Heart left ventricle (tissue), 16 donors: ENCODE data around the gene DCUN1D3. TPM values are rescaled to one million over a fixed set of nuclear protein-coding genes. Genes with fewer than 3 reads are reported as not detected.

Experiments used
- ATAC-seq, 4 donors: fragments of 200-7000 bp; cut with Tn5 transposase; one replicate each; pipeline ENCODE4 v1.9.1; 2020 to 2022; ENCODE audit warnings: moderate library complexity in 4 of 4, mild to moderate bottlenecking in 3 of 4, moderate number of reproducible peaks in 1 of 4
- DNase-seq, 5 donors: peaks; one replicate each; pipeline ENCODE4 v3.0.0-alpha.2; 2020
- H3K27ac ChIP-seq, 12 donors: fragments of 200-600 bp; sonication (generic) in 4 of 12; one replicate each; pipeline versions ENCODE4 v1.5.0 to v1.8.0; 2016 to 2022; ENCODE audit warnings: mild to moderate bottlenecking in 2 of 12
- H3K27me3 ChIP-seq, 9 donors: fragments of 200-600 bp; sonication (generic) in 2 of 9; one replicate each; pipeline versions ENCODE4 v1.5.1 to v1.8.0; 2016 to 2022; ENCODE audit warnings: mild to moderate bottlenecking in 3 of 9
- H3K36me3 ChIP-seq, 9 donors: fragments of 200-600 bp; sonication (generic) in 2 of 9; one replicate each; pipeline versions ENCODE4 v1.5.0 to v1.8.0; 2018 to 2022; ENCODE audit warnings: mild to moderate bottlenecking in 2 of 9
- H3K4me1 ChIP-seq, 12 donors: fragments of 200-600 bp; sonication (generic) in 4 of 12; one replicate each; pipeline versions ENCODE4 v1.5.0 to v1.8.0; 2016 to 2022; ENCODE audit warnings: mild to moderate bottlenecking in 3 of 12
- H3K4me3 ChIP-seq, 12 donors: fragments of 200-600 bp; sonication (generic) in 4 of 12; one replicate each; pipeline versions ENCODE4 v1.5.0 to v1.8.0; 2017 to 2022; ENCODE audit warnings: mild to moderate bottlenecking in 9 of 12, moderate library complexity in 4 of 12
- H3K9me3 ChIP-seq, 12 donors: fragments of 200-600 bp; sonication (generic) in 4 of 12; one replicate each; pipeline versions ENCODE4 v1.5.0 to v1.8.0; 2016 to 2022; ENCODE audit warnings: mild to moderate bottlenecking in 1 of 12
- POLR2A ChIP-seq, 2 donors: fragments of 450-650 bp; IDR thresholded peaks; one replicate each; pipeline ENCODE4 v1.6.1; 2017; ENCODE audit warnings: antibody characterized with exemption in 2 of 2, mild to moderate bottlenecking in 2 of 2, moderate library complexity in 2 of 2
- WGBS, 4 donors: extraction: QIAGEN DNeasy Blood & Tissue Kit in 2 of 4; methylation state at CpG; one replicate each; pipeline versions ENCODE4 v1.1.5 to v1.1.7; 2013 to 2018; 5-methylcytosine and 5-hydroxymethylcytosine counted together
- intact Hi-C, 10 donors: fragments of 100-400 bp; cut with DNase I; formaldehyde crosslinking; loops; one replicate each; pipeline versions ENCODE4 v1.11.1 to v1.14.2; 2022
- polyA plus RNA-seq, 2 donors: library from polyadenylated mRNA; stranded (reverse); fragments of 200-250 nt; gene quantifications; one replicate each; pipeline ENCODE4 v1.2.3, GENCODE V29; 2013
- total RNA-seq, 9 donors: library from RNA; depleted of rRNA in 2 of 9; stranded (reverse); fragments of >200 nt in 2 of 9; fragmentation: NEBNext Ultra II Directional in 3 of 9; extraction: Animal tissue kit (Norgen Biotek cat#: 25700) in 3 of 9; gene quantifications; one replicate each; pipeline versions ENCODE4 v1.1.0 to v1.2.4, GENCODE V29; 2016 to 2023
- TF ChIP-seq, protein P1 (sequence below), 12 donors: fragments of 200-600 bp; sonication (generic) in 4 of 12; IDR thresholded peaks; one replicate each; pipeline versions ENCODE4 v1.5.0 to v1.8.0; 2018 to 2022; ENCODE audit warnings: antibody characterized with exemption in 12 of 12, mild to moderate bottlenecking in 5 of 12
- donor health status: ischemic (EF 13 %, LVEDD 7.1; RV severe dilation, severe dysfunction).
- donor health status: healthy with polysubstance abuse.
- donor health status: DM: no; HTN: yes; CAD: no.
- donor health status: DM: no; HTN: no; CAD: no.
- donor health status: ischemic (EF 25% LVEDD 6.9; RV normal size, moderate dysfunction).
- donor health status: ischemic (EF 25% LVEDD 5.7; RV mildly dilated, moderate dysfunction).
- donor health status: healthy.
- donor health status: DM: yes; HTN: yes; CAD: no.
- donor health status: ischemic (EF 35%, LVEDD 5.7; RV mildly dilated, moderate dysfunction).
- donor health status: nonischemic (EF 11% LVEDD 7.7; RV severe dilation, severe dysfunction).
- donor health status: DM: yes; HTN: yes; CAD: no.
- donor health status: PGD.
- donor health status: ischemic (EF 29% LVEDD 5.4; RV normal size, mild dysfunction).
- donor health status: nonischemic (EF 23%, LVEDD 6.1; RV moderate dilation, normal function).

The DCUN1D3 gene
- total and polyA plus RNA-seq, 11 donors: 2.6 to 21.4 (median 11.0) TPM

DNA sequence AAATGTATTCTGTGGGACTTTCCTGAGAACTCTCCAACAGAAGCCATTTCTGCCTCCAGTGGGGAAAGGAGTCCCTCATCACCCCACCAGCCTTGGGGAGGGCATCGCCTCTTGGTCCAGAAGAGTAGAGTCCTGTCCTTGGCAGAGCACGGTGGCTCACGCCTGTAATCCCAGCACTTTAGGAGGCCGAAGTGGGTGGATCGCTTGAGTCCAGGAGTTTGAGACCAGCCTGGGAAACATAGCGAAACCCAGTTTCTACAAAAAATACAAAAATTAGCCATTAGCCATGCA, 41.4 kb upstream of the DCUN1D3 start:
- intact Hi-C loops: loop anchor here in 1 of 10 donors (10.0 kb wide), 1 partner anchor 97 kb away; no protein-coding TSS in a partner anchor
- Histone ChIP-seq H3K4me1 (peaks cover 0 to 15% (median 0%) of the 10 kb centered on the region in 12 donors), H3K27me3 (no peaks in the 10 kb centered on the region), H3K9me3 (no peaks in the 10 kb centered on the region), H3K27ac (no peak overlapping the region), H3K4me3 (no peak overlapping the region), H3K36me3 (no peaks in the 10 kb centered on the region)
- WGBS, 4 donors: 96 to 100% (median 98%) methylated on average over 6 of the region's 6 CpGs
- peak in 1 of 4 donors; percentile 15 for ATAC-seq
- no peak for DNase-seq
- TF ChIP-seq POLR2A (IDR thresholded peaks at IDR 0.05): no peak
- TF ChIP-seq, protein P1, sequence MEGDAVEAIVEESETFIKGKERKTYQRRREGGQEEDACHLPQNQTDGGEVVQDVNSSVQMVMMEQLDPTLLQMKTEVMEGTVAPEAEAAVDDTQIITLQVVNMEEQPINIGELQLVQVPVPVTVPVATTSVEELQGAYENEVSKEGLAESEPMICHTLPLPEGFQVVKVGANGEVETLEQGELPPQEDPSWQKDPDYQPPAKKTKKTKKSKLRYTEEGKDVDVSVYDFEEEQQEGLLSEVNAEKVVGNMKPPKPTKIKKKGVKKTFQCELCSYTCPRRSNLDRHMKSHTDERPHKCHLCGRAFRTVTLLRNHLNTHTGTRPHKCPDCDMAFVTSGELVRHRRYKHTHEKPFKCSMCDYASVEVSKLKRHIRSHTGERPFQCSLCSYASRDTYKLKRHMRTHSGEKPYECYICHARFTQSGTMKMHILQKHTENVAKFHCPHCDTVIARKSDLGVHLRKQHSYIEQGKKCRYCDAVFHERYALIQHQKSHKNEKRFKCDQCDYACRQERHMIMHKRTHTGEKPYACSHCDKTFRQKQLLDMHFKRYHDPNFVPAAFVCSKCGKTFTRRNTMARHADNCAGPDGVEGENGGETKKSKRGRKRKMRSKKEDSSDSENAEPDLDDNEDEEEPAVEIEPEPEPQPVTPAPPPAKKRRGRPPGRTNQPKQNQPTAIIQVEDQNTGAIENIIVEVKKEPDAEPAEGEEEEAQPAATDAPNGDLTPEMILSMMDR (IDR thresholded peaks at IDR 0.05): no peak

DNA sequence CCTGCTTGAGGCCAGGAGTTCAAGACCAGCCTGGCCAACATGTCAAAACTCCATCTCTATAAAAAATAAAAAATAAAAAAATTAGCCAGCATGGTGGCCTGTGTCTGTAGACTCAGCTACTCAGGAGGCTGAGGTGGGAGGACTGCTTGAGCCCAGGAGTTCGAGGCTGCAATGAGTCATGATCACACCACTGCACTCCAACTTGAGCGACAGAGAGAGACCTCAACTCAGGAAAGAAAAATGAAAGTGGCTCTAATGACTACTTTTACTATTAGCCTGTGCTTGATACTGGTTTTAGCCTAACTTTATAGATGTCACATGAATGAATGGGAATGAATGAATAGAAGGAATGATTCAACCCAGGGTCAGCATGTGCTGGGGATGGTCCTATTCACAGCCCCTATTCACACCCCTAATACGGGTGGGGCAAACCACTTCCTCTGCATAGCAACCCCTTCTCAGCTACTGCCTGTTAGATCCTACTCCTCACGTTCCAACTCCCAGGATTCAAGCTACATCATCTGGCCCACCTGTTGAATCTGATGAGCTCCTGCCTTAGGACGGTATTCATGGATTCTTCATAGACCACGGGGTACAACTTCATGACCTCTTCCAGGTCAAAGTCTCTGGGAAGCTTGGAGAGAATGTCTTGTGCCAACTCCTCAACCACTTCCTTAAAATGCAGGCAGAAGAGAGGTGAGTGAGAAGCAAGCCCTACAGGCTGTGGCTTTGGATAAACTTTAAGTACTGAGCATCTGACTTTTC, 40.9 kb upstream of the DCUN1D3 start:
- intact Hi-C loops: loop anchor here in 1 of 10 donors (10.0 kb wide), 1 partner anchor 96 kb away; no protein-coding TSS in a partner anchor
- ATAC-seq (peak in 1 of 4 donors; percentile 14), DNase-seq (no peak)
- Histone ChIP-seq H3K4me1 (peaks cover 0 to 15% (median 0%) of the 10 kb centered on the region in 12 donors), H3K27ac (no peak overlapping the region), H3K9me3 (no peaks in the 10 kb centered on the region), H3K27me3 (no peaks in the 10 kb centered on the region), H3K36me3 (no peaks in the 10 kb centered on the region), H3K4me3 (no peak overlapping the region)
- TF ChIP-seq, protein P1 (IDR thresholded peaks at IDR 0.05): no peak
- no peak for TF ChIP-seq POLR2A (IDR thresholded peaks at IDR 0.05)
- WGBS, 4 donors: 74 to 81% (median 78%) methylated on average over 6 of the region's 6 CpGs

DNA sequence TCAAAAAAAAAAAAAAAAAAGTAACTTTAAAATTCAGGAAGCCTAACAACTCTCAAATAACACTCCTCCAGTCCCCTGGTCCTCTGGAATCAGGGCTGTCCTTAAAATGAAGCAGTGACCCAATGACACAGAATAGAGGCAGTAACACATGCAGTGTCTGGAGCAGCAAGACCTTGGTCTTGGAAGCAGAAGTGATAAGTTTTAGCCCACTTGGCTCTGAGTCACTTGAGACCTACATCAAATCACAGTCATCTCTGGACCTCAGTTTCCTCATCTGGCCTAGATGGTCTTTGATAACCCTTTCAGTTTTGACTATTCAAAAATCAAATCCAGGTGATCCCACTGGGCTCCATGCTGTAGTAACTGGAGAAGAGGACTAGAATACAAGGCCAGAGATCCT, 39.5 kb upstream of the DCUN1D3 start:
- Histone ChIP-seq H3K27ac (no peak overlapping the region), H3K9me3 (no peaks in the 10 kb centered on the region), H3K4me1 (peaks cover 0 to 15% (median 0%) of the 10 kb centered on the region in 12 donors), H3K36me3 (no peaks in the 10 kb centered on the region), H3K4me3 (no peak overlapping the region), H3K27me3 (no peaks in the 10 kb centered on the region)
- TF ChIP-seq, protein P1 (IDR thresholded peaks at IDR 0.05): no peak
- no peak for TF ChIP-seq POLR2A (IDR thresholded peaks at IDR 0.05)
- DNase-seq (no peak), ATAC-seq (no peak)
- intact Hi-C loops: loop anchor here in 1 of 10 donors (10.0 kb wide), 1 partner anchor 95 kb away; no protein-coding TSS in a partner anchor

DNA sequence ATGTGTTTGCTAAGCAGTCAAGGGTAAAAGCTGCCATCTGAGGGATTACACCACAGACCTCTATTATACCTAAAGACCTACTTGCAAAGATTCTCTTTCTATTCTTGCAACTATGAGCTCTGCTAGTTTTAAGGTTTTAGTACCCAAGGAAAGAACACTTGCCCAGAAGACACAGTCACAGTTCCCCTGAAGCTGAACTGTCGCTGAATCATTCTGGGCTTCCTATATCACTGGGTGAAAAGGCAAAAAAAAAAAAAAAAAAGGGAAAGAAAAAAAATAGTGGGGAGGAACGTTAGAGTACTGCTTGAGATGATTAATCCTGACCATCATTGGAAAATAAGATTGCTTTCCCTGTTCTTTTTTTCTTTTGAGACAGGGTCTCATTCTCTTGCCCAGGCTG, 38.3 kb upstream of the DCUN1D3 start:
- Histone ChIP-seq H3K9me3 (no peaks in the 10 kb centered on the region), H3K4me1 (peaks cover 0 to 5% (median 0%) of the 10 kb centered on the region in 12 donors), H3K27me3 (no peaks in the 10 kb centered on the region), H3K36me3 (no peaks in the 10 kb centered on the region), H3K27ac (no peak overlapping the region), H3K4me3 (no peak overlapping the region)
- no peak for ATAC-seq
- intact Hi-C loops: no loop called here
- TF ChIP-seq, protein P1 (IDR thresholded peaks at IDR 0.05): no peak
- no peak for TF ChIP-seq POLR2A (IDR thresholded peaks at IDR 0.05)
- WGBS, 4 donors: 54 to 72% (median 62%) methylated on average over 2 of the region's 2 CpGs
- DNase-seq: no peak
